GM12865 (cell line): ENCODE data around the gene ILDR1.

Experiments
- DNase-seq: peaks from one replicate; pipeline ENCODE4 v3.0.0; 2010; ENCODE audit warnings: low read depth
- H3K4me3 ChIP-seq: 2 replicates; pipeline ENCODE4 v1.5.1; 2011; ENCODE audit warnings: mild to moderate bottlenecking, low read depth, low read length, control low read depth
- TF ChIP-seq, protein P1 (sequence below): IDR thresholded peaks from 2 replicates; pipeline ENCODE4 v1.5.1; 2011; ENCODE audit warnings: low read length, control low read depth, low read depth, inconsistent platforms; ENCODE audit not compliant: insufficient read depth; ENCODE audit errors: missing control alignments

Gene ILDR1

DNA sequence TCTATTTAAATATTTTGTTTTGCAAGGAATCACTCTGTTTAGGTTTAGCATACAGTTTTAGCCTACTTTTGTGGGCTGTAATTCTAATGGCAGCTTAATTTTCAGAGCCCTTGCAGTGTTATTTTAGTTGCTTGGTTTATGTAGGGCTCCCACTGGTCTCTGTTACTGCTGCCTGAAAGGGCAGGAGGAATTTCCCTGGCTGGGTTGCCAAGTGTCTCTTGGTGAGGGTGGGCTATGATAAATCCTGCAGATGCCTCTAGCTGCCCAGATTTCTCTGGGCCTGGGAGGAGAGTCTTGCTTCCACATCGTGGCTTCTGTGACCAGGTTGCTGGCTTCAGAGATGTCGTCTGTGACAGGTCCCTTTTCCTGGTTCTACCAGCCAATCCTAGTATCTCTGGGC lies 36.2 kb downstream of the ILDR1 start:
- no peak overlapping the region for H3K4me3 ChIP-seq
- no peak for DNase-seq
- TF ChIP-seq, protein P1, sequence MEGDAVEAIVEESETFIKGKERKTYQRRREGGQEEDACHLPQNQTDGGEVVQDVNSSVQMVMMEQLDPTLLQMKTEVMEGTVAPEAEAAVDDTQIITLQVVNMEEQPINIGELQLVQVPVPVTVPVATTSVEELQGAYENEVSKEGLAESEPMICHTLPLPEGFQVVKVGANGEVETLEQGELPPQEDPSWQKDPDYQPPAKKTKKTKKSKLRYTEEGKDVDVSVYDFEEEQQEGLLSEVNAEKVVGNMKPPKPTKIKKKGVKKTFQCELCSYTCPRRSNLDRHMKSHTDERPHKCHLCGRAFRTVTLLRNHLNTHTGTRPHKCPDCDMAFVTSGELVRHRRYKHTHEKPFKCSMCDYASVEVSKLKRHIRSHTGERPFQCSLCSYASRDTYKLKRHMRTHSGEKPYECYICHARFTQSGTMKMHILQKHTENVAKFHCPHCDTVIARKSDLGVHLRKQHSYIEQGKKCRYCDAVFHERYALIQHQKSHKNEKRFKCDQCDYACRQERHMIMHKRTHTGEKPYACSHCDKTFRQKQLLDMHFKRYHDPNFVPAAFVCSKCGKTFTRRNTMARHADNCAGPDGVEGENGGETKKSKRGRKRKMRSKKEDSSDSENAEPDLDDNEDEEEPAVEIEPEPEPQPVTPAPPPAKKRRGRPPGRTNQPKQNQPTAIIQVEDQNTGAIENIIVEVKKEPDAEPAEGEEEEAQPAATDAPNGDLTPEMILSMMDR = no peak

DNA sequence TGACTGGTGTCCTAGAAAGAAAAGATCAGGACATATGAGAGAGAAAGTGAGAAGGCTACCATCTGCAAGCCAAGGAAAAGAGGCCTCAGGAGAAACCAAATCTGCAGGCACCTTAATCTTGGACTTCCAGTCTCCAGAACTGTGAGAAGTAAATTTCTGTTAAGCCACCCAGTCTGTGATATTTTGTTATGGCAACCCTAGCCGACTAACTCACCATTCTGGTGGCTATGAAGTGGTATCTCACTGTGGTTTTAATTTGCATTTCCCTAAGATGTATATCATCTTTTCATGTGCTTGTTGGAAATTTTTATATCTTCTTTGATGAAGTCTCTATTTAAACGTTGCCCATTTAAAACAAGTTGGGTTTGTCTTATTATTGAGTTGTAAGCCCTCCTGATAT lies 40.6 kb downstream of the ILDR1 start:
- no peak overlapping the region for H3K4me3 ChIP-seq
- TF ChIP-seq, protein P1 = no peak
- DNase-seq = no peak

DNA sequence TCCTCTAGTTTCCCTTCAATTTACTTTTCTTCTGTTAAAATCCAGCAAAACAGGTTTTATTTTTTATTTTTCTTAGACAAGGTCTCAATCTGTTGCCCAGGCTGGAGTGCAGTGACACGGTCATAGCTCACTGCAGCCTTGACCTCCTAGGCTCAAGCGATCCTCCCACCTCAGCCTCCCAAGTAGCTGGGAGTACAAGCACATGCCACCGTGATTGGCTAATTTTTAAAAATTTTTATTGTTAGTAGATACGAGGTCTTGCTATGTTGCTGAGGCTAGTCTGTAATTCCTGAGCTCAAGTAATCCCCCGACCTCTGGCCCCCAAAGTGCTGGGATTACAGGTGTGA lies 41.6 kb downstream of the ILDR1 start:
- TF ChIP-seq, protein P1 = no peak
- H3K4me3 ChIP-seq = no peak overlapping the region; the same call in 1 of the 2 replicates
- no peak for DNase-seq

DNA sequence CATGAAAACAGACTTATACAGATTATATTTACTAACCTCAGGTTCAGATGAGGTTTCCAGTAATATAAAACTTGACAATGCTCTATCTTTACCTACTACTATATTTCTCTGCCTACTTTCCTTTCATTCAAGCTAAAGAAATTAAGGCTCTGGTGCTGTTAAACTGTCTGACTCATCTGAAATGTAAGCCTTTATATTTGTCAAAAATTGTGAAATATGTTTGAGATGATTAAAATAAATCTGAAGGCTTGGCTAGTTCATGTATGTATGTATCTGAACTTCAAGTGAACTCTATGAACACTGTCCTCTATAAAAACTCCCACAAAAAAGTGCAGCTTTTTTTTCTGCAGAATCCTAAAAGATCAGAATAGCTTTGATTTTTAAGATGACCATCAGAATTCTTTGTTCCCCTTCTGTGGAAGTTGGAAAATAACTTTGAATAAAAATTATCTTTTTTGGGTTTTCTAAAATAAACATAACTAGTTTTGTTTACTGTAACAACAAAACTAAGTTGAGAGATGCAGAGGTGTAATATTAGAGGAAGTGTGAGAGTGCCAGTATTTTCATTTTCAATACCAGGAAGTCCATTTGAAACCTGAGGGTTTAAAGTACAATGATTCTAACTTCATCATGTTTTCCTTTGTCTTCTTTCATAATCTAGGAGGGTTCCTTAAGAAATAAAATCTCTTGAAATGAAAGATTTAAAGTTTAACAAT lies 42.2 kb downstream of the ILDR1 start:
- no peak for DNase-seq
- no peak overlapping the region; the same call in 1 of the 2 replicates for H3K4me3 ChIP-seq

DNA sequence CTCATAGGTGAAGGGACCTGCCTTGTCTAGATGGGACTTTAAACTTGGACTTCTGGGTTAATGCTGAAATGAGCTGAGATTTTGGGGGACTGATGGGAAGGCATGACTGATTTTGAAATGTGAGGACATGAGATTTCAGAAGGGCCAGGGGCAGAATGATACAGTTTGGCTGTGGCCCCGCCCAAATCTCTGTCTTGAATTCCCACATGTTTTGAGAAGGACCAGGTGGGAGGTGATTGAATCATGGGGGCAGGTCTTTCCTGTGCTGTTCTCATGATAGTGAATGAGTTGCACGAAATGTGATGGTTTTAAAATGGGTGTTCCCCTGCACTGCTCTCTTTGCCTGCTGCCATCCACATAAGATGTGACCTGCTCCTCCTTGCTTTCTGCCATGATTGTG lies 42.8 kb downstream of the ILDR1 start:
- TF ChIP-seq, protein P1 = no peak
- H3K4me3 ChIP-seq = no peak overlapping the region

More for the DNA sequence above, 42.2 kb downstream of the ILDR1 start:
- TF ChIP-seq, protein P1 = no peak

DNA sequence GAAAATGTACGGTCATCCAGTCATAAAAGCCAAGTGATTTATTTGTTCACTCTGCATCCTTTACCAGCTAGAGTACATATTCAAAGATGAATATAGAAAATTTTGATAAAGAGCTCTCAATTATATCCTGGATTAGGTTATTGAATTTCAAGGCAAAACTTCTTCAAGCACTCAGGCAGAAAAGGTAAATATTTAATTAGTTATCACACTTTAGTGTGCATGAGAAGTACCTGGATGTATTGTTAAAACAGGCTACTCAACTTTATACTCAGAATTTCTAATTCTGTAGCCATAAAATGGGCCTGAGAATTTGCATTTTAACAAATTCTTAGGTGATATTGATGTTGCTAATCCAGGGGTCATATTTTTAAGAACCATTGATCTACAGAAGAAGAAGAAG lies 45.3 kb downstream of the ILDR1 start:
- TF ChIP-seq, protein P1 = no peak
- no peak for DNase-seq
- H3K4me3 ChIP-seq = no peak overlapping the region

More for the DNA sequence above, 42.8 kb downstream of the ILDR1 start:
- peak; percentile 37 for DNase-seq

DNA sequence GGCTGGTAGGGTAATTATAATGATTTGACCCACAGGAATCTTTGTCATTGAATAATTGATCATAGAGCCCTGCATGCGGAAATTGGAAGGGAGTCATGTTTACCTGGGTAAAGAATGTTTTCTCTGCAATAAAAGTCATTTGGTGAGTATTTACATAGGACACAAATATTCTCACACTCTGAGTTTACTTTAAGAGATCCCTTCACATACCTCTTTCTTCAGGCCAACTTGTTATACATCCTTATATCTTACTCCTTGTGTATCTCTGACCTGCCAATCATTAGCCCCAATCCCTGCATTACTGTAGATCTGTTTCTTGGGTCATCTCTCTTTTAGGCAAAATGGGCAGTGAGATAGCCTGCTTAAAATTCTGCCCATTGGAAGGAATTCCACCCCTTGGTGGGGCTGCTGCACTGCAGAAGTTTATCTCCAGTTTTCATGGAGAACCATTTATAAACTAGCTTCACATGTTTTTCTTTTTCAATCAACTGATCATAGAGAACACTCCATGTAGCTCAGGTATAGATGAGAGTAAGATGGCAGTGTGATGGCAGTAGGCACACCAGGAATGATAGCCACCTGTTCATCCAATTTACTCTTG lies 46.2 kb downstream of the ILDR1 start:
- DNase-seq = no peak

More for the DNA sequence above, 46.2 kb downstream of the ILDR1 start:
- no peak overlapping the region for H3K4me3 ChIP-seq
- TF ChIP-seq, protein P1 = peak; percentile 7
